Stimulated activated CD8-positive, alpha-beta memory T cell treated with anti-CD3 and anti-CD28 coated beads, Interleukin-15, amount 100 ng/mL, for 1 hour (primary cell): ENCODE data around the gene OR2T27.
"Not testable (repeated sequence)": the region's sequence is repeated elsewhere in the genome, so short reads cannot be mapped to it uniquely, and the experiment has no call there.

Experiments
- DNase-seq: peaks from one replicate; pipeline ENCODE4 v3.0.0-alpha.2; 2020; ENCODE audit warnings: low read depth

The OR2T27 gene

DNA sequence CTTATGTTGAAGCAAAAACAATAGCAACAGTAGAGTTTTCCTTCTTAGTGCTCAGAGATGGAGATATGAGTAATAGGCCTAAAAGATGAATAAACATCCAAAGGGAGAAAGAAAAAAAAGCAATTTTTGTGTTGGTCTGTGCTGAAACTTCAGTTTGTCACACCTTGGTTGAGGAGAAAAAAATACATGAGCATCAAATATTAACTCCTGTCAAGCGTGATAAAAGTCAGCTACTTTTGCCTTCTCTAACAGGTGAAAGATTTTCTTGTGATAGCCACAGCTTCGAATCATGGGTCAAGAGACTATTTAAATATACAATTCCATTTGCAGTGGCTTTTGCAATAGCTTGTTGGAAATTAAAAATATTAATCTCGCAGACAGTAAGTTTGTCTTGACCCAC lies 14.4 kb downstream of the OR2T27 start:
- not testable (repeated sequence) for DNase-seq

DNA sequence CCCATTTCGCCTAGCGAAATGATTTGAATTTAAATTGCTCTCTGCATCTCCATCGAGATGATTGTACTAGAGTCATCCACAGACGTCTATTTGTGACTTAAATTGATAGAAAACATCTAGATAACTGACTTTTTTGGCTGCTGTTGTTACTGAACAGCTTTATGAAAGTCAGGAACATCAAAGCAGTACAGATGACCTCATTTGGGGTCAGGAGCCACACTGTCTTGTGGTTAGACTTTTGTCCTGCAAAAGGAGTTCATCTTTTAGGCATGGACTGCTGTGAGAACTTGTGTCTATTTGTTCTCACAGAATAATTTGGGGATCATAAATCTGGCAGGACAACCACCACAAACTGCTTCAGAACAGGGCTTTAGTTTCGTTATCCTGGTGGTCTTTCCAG lies 15.7 kb downstream of the OR2T27 start:
- not testable (repeated sequence) for DNase-seq

DNA sequence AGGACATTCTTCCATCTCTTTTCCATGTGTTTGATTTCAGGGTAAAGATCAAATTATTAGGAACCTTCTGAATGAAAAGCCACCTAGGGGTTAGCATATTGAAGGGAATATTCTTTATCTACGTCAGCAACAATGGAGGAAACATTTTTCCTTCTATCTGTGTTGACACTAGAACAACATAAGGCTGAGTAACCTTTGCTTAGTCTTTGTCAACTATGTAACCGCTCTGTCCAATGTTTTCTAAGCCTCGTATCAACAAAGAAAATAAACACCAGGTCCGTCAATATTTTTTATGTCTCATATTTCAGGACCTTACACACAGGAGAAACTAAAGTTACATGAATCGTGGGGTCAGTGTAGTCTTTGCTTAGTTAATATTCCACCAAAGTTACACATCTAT lies 18.7 kb downstream of the OR2T27 start:
- not testable (repeated sequence) for DNase-seq

DNA sequence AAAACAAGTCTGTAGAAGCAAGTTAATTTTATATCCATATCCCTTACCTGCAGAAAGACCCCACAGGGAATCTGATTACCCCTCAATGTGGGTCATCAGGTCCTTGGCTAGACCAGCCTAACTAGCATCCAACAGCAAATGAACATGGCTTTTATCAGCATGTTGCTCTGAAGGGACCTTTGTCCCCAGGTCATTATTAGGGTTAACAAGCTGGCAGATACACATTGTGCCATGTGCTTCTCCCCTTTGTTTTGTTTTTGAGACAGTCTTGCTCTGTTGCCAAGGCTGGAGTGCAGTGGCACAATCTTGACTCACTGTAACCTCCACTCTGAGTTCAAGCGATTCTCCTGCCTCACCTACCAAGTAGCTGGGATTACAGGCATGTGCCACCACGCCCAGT lies 20.3 kb downstream of the OR2T27 start, which contains the start of gene OR2T11:
Gene OR2T11, minus strand, starts transcription at position 101 of the 400 bp plus-strand sequence. CDS start 7,963 bp downstream, outside the sequence.
- DNase-seq, result not testable (repeated sequence)

DNA sequence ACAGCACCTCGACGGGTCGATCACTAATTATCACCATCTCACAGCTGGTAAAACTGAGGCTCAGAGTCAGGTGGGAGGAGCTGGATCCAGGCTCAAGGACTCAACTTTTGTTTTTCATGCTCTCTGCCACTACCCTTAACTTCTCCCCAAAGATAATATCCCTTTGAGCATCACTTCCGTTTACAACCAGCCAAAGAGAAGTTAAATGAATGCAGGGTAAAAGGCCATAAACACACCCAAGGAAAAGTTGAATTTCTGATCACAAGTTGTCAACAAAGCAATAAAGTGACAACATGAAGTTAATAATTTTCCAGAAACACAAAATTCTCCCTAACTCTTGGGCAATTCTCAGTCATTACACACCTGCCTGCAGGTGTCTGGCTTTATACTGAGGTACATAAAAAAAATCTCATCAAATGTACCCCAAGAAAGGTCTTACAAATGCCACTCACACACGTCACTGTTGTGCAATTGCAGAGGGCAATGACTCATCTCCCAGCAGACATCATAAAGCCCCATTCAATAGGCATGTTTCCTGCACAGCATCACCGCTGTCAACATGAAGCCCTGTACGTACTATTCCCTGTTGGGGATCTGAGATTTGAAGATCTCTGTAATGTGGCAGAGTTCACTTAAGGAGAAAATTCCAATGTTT lies 23.8 kb downstream of the OR2T27 start:
- no peak for DNase-seq

DNA sequence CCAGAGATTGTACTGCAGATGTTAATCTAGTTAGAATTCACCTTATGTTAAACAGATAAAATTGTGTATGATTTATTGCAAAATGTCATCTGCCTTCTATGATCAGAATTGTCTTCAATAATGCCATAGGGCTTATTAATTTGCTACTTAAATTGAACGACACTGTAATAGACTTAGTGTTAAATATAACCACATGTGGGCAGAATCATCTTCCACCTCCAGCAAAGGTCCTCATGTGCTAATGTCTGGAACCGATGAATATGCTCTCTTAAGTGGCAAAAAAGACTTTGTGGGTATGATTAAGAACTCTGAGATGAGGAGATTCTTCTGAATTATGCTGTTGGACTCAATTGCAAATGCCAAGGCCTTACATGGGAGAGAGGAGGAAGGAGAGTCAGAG lies 24.8 kb downstream of the OR2T27 start:
- DNase-seq, result no peak

DNA sequence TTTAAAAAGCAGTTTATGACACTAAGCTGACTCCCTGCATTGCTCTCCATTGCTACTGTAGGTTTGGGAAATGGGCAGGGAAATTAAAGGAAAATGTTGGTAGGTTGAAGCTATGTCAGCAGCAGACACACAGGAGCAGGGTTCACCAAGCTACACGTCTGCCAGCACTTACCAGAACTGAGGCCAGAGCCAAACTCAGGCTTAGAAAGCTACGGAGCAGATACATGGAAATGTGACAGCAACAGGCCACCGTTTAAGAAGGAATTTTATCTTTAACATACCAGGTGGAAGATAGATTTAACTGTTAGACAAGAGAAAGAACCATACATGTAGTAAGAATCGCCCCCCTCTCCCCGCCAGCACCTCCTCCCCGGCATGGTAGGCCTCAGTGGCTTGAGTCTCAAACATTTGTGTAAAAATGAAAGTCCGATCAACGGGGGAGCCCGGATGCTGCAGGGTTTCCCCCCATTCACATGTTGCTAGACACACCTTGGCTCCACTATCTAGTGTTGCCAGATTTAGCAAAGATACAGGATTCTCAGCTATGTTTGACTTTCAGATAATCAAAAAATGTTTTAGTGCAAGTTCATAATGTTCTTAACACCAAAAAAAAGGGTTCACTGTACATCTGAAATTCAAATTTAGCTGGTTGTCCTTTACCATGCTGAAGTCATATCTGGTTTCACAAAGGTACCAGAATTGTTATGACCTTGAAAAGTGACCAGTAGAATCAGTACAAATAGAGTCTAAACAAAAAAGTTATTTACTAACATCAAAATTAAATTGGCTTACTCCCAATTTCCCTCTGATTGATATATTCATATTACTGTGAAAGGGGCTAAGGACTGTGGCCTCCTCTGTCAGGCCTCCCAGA lies 27.1 kb downstream of the OR2T27 start:
- no peak for DNase-seq

DNA sequence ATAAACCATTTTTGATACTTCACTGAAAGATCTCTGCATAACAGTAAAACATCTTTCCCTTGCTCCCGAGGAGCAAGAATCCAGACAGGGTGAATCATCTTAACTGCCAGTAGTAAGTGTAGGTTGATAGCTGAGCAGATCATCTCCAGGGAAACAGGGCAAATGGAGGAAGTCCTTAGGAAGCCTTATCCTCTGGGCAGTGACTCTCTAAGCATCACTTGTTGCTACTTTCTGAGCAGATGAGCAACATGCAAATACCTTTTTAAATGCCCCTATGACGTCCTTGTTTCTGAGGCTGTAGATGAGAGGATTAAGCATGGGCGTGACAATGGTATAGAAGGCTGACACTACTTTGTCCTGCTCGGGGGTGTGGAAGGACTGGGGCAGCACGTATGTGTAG lies 29.4 kb downstream of the OR2T27 start:
- no peak for DNase-seq

DNA sequence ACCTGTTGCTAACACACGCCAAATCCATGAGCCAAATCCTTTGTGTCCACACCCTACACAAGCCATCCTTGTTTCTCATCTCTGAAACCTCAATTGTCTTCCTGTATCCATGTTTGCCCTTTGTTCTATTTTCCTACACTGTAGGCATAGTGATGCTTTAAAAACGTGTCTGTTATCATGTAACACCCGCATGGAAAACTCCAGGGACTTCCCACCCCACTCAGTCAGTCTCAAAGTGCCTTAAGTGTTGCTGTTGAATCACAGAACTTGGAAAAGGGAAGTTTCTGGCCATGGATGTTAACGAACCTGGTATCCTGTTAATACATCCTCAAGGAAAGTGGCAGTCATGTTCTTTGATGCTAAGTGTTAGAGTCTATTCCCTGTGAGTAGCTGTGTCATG lies 30.2 kb downstream of the OR2T27 start:
- DNase-seq, result no peak

DNA sequence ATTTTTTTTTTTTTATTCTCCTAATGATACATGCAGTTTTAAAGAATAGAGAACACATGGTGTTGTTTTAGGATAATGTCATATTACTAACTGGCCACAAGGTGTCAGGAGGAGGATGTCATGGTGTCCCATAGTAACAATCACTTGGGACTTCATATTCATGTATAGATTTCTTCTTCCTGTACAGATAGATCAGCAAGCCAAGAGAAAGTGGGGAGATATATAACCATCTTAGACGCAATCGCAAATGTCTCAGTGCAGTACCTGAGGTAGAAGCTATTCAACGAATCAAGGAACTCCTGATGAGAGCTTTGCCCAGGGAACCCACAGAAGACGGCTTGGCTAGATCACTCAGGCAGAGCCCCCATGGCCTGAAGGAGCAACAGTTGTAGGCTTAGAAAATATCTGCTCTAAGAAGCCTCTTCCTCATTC lies 32.7 kb downstream of the OR2T27 start:
- DNase-seq, result no peak

DNA sequence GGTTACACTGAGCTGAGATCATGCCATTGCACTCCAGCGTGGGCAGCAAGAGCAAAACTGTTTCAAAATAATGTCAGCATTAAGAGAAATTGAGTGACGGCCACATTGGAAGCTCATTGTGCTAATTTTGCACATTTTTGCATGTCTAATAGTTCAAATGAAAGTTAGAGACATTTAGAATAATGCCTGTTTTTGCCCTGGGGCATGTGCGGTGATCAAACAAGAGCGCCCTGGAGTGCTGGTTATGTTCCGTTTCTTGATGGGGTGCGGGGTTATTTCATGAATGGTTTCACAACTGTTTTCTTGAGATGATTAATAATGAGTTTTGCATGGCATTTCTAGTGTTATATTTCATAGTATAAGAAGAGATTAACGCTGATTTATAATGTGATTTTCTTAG lies 33.6 kb downstream of the OR2T27 start:
- DNase-seq, result no peak

DNA sequence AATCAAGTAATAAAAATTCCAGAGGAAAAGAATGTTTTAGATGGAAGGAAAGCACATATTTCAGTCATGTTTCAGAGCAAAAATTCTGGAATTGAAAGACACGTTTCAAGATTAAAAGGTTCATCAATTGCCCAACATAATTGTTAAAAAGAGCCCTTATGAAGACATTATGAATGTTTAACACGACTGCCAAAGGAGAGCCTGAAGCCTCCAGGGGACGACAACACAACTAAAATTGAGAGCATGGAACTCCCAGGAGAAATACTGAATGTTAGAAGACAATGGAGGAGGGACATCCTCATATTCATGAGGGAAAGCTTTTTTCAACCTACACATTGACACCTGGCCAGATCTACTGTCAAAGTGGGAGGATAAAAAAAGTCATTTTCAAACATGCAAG lies 36.5 kb downstream of the OR2T27 start:
- DNase-seq, result peak; percentile 34

DNA sequence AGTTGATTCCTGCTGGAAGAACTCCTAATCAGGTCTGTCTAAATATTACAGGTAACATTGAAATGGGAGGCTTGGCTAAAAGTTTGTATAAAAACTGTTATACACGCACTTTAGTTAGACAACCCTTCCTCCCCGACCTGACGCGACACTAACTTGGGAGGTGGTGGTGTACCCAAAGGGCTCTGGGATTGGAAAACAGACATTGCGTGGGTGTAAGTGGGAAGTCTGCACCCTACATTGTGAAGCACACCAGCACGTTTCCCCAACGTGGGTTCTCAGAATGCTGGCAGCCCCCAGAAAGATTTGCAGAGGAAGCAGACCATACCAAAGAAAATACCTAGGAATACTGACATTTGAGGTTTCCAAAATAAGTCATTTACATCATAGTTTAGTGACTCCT lies 37.2 kb downstream of the OR2T27 start:
- DNase-seq, result no peak

DNA sequence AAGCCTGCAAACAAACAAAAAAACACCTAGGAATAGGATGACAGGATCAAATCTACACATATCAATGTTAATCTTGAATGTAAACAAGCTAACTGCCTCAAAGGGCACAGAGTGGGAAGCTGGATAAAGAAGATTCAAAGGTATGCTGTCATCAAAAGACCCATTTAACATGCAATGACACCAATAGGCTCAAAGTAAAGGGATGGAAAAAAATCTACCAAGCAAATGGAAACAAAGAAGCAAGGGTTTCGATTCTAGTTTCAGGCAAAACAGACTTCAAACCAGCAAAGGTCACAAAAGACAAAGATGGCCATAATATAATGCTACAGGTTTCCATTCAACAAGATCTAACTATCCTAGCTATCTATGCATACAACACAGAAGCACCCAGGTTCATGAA lies 41.6 kb downstream of the OR2T27 start:
- DNase-seq, result no peak

DNA sequence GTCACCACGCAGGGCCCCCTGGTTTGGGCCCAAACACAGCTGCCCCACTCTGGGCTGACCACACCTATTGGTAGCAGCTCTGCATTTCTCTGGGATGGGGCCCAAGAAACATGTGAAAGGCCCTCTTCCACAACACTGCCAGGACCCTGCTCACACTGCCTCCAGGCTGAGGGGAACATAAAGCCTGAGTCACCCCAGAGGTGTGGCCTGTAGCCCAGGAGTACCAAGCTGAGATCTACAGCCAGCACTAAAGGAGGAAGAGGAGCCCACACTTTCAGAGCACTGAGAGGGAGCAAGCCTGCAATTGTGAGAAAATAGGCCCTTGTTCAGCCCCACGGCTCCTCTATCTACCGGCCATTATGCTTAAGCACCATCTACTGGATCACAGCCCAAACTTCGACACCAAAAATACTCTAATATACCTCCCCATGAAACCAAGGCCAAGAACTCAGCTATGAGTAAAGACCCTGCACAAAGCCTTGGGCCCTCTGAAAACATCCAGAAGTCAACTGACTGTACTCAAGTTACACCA lies 43.4 kb downstream of the OR2T27 start:
- no peak for DNase-seq

DNA sequence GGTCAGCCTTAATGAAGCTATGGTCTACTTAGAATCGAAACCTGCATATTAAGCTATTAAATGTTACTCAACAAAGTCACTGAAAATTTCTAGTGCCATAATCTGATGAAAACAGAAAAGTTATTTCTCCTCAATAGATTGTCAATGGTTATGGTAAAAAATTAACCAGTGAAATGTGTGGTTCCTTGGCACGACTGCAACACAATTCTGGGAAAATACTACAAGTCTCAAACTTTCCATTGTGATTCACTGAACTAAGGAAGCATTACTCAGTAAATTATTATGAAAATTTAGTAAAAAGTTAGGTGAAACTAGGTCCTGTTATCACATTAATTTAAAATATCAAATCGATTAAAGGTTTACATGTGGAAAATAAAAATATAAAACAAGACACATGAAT lies 45.0 kb downstream of the OR2T27 start:
- DNase-seq, result no peak
